Ramos (cell line): Measurements from ENCODE around the gene BTBD16.

ENCODE experiments used
- in situ Hi-C: fragments of 300-500 bp; cut with MboI; formaldehyde crosslinking; loops from one replicate; pipeline ENCODE4 v1.14.3; 2022; ENCODE audit warnings: low sequenced_read_pairs; ENCODE audit not compliant: unreplicated experiment

Gene BTBD16

DNA sequence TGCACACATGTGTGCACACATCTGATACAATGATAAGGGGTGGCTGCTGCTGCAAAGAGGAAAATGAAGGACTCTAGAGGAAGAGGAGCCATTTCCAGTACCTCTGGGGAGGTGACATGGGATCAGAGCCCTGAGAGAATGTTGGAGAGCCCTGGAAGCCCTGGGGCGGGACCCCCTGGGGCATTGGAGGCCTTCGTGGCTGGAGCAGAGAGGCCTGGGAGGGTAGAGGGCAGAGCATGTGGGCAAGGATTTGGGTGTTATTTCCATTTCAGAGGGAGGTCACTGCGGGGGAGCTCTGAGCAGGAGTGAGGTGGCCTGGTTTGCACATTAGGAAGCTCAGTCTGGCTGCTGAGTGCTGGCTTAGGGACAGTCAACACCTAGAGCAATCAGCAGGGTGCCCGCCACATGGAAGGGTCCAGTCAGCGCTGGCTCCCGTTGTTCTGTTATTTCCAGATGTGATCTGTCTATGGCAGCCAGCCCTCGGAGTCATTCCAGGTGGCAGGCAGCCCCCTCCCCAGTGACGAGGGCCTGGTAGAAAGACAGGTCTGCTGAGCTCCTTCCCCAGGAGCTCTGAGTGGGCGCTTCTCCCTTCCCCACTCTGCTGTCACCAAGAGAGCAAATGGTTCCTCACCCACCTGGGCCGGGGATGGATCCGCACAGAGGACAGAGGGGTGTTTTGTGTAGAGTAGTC lies 24.1 kb upstream of the BTBD16 start:
- in situ Hi-C loops: no loop called here

DNA sequence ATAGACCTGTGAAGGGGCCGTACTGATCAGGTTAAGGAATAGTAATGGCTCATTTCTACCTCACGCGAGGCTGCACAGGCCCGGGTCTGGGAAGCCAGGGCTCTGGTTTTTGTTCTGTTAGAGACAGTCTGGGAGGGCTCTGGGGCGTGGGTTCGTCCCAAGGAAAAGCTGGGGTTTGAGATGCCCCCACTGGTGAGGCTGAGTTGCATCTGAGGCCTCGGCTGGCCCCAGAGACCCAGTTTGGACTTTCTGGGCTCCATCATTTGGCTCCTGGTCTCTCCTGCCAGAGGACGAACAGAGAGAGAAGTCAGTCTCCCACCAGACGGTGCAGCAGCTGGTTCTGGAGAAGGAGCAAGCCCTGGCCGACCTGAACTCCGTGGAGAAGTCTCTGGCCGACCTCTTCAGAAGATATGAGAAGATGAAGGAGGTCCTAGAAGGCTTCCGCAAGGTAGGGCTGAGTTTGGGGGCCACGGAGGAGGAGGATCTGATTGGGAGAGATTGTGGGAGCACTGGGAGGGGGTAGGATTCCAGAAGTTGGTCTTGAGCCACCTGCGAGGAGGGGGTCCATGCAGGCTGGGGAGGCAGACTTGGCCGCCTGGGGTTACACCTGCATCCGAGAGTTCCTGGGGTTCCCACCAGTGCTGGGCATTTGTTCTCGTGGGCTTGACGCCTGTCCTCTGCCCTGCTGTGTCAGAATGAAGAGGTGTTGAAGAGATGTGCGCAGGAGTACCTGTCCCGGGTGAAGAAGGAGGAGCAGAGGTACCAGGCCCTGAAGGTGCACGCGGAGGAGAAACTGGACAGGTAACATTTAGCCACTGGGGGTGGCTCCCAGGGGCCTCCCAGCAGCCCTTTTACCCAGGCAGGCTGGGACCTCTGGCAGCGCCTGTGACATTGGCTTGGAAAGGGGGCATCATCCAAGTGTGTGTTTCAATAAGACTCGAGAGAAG lies 22.5 kb upstream of the BTBD16 start:
- in situ Hi-C loops: no loop called here

GRCh38 chr10:122249303-122249850 lies 21.7 kb upstream of the BTBD16 start:
- in situ Hi-C loops: no loop called here

DNA sequence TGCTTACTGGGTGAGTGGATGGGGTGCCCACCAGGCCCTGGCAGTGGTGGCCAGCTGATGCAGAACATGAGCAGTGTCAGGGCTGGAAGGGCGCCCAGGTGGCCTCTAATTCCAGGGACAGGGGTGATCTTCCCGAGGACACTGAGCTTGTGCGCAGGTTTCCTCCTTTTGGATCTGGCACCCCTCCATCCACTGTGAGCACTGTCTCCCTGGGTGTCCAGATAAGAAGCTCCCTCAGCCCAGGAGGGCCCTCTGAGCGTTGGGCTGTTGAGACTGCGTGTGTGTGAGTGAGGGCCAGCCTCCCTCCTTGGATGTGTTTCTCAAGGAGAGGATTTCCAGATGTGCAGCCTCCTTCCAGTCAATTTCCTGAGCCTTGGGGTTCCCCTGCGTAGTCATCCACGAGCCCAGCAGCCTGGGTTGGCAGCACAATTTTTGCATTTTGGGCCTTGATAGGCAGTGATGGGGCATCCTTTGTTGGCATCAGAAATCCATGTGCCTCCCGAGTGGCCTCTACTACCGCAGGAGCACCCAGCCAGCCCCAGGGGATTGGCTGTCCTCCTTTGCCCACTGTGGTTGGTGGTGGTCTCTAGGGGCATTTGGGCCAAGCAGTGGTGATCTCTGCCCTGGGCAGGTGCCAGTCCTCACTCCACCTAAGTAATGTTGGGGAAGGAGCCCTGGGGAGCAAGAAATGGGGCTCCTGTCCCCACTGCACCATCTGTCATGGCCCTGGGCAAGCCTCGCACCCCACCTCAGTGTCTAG lies 20.9 kb upstream of the BTBD16 start:
- in situ Hi-C loops: no loop called here

DNA sequence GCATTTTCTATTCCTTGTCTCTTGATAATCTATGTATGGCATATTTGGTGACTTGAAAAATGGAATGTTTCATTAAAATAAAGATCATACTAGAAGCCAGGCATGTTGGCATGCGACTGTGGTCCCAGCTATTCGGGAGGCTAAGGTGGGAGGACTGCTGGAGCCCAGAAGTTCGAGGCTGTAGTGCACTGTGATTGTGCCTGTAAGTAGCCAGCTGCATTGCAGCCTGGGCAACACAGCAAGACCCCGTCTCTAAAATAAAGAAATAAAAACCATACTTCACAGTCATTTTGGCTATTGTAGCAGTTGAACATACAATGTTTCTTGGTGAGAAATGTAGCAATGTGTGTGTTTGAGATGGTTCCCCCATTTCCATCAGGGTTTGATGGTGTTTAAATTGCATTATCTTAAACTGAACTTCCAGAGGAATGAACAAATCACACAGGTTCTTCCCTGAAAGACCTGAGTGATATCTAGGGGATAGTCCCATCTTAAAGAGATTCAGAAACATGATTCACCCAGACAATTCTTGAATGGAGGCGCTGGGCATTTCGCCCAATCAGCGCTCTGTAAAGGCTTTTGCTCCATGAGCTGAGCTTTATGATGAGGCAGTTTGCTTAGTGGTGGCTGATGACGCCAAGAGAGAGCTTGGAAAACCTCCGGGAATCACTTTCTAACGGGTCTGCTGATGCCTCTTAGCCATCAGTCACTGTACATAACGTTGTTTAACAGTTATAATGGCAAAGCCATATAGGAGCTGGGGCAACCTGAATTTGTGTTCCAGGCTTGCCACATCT lies 19.4 kb upstream of the BTBD16 start:
- in situ Hi-C loops: no loop called here

GRCh38 chr10:122252805-122253204 lies 18.3 kb upstream of the BTBD16 start:
- in situ Hi-C loops: no loop called here

GRCh38 chr10:122253605-122254004 lies 17.5 kb upstream of the BTBD16 start:
- in situ Hi-C loops: no loop called here

- in situ Hi-C loops: no loop called here
Observed at GRCh38 chr10:122254831-122255230, 16.3 kb upstream of the BTBD16 start.

DNA sequence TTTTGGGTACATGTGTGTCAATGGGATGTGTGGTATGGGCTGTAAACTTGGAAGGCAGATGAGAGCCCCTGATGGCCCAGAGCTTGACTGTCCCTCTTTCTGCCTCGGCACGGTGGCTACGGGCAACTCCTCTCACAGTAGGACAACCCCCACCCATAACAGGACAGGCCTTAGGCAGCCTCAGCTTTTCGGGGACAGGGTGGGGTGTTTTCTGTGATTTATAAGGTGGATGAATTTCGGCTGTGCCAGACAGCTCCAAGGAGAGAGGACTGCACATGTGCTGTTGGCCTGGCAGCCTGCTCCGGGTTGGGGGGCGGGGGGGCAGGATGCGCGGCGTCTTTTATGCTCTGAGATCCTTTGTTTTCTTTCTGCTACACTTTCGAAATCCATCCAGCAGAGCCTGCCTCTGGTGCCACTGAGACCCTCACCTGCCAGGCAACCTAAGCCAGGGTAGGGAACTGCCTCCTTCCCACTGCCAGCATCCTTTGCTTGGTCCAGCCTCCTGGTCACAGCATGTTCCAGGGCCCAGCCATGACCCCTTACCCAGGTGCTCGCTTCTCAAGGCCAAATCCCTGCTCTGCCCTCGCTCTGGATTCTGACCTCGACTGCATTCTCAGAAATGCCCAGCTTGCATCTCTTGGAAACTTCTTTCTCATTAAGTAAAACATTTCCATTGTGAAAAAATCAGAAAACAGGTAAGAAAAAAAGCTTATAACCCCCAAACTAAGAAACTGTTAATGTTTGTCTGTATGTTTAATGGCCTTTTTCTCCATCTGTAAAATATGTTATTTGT lies 15.4 kb upstream of the BTBD16 start:
- in situ Hi-C loops: no loop called here

- in situ Hi-C loops: no loop called here
Observed at GRCh38 chr10:122257041-122257440, 14.1 kb upstream of the BTBD16 start.

- in situ Hi-C loops: no loop called here
Observed at GRCh38 chr10:122258136-122259074, 12.7 kb upstream of the BTBD16 start.

DNA sequence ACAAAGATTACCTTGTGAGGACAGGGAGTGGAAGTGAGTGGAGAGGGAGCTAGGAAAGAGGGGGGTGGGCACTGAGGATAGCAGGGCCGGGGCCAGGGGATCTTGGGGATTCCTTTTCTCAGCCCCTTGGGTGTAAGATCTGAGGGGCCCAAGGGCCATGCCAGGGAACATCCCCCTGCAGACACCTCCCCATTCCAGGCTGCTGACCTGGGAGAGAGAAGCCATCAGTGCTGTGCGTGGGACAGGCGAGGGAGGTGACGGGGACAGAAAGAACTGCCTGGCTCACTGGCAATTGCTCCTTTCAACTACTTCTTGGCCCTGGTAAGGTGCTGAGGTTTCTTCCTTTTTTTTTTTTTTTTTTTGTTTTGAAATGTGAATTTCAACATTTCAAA lies 12.0 kb upstream of the BTBD16 start:
- in situ Hi-C loops: no loop called here

- in situ Hi-C loops: no loop called here
Observed at GRCh38 chr10:122261584-122261983, 9.5 kb upstream of the BTBD16 start.

GRCh38 chr10:122263971-122264370 lies 7.1 kb upstream of the BTBD16 start:
- in situ Hi-C loops: no loop called here

DNA sequence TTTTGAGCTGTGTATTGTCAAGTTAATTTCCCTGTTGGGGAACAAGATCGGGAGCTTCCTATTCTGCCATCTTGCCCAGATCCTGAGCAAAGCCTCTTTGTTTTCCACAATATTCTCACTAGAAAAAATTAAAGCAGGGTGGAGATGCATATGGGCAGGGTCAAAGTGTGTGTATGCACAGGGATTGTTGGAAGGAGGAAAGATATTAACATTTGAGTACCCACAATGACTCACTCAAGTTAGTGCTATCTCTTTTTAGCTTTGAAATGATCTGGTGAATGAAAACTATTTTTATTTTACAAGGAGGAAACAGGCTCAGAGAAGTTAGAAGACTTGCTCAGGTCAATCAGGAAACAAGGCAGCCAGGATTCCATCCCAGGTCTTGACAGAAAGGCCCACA lies 6.7 kb upstream of the BTBD16 start:
- in situ Hi-C loops: no loop called here

GRCh38 chr10:122264931-122265330 lies 6.2 kb upstream of the BTBD16 start:
- in situ Hi-C loops: no loop called here

DNA sequence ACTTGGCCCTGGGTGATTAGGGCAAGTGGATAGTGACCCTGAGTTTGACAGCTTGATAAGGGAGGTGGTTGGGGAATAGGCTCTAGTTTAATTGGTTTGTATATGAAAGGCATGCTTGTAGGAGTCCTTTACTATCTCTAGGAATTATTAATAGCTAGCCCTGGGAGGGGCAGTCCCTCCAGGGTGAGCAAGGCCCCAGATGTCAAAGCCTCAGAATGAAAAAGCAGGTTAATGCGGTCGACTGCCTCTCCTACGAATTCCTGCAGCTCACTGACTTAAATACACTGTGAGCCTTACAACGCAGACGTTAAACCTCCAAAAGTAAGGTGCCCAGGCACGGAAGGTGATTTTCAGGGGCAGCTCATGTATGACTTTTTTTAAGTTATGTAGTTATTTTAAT lies 5.2 kb upstream of the BTBD16 start:
- in situ Hi-C loops: no loop called here
